Pancreas (tissue), 10 donors: ENCODE data around the gene ZNF367. TPM values are rescaled to one million over a fixed set of nuclear protein-coding genes. Genes with fewer than 3 reads are reported as not detected.

Experiments used
- ATAC-seq, 4 donors: fragments of 200-7000 bp; cut with Tn5 transposase; one replicate each; pipeline versions ENCODE4 v1.8.0 to v1.9.1; 2020; ENCODE audit warnings: mild to moderate bottlenecking in 4 of 4, moderate library complexity in 4 of 4
- DNase-seq, 6 donors: peaks; one replicate each; pipeline ENCODE4 v3.0.0-alpha.2; 2020
- FAIRE-seq: peaks from 2 replicates; lab custom pipeline; 2012; peaks lifted over from hg19 to GRCh38; lab: Jason Lieb, UNC
- H3K27ac ChIP-seq, 4 donors: fragments of 200-600 bp; sonication (generic); 1 replicate in 3 of 4; 2 replicates in 1 of 4; pipeline versions ENCODE4 v1.5.0 to v1.8.0; 2020
- H3K27me3 ChIP-seq, 4 donors: fragments of 200-600 bp; one replicate each; pipeline ENCODE4 v1.8.0; 2021
- H3K36me3 ChIP-seq, 3 donors: fragments of 200-600 bp; sonication (generic) in 1 of 3; one replicate each; pipeline versions ENCODE4 v1.5.0 to v1.8.0; 2020 to 2021
- H3K4me1 ChIP-seq, 3 donors: fragments of 200-600 bp; one replicate each; pipeline ENCODE4 v1.8.0; 2021
- H3K4me3 ChIP-seq, 4 donors: fragments of 200-600 bp; sonication (generic) in 2 of 4; one replicate each; pipeline versions ENCODE4 v1.5.0 to v1.8.0; 2020 to 2021
- H3K9me3 ChIP-seq, 4 donors: fragments of 200-600 bp; one replicate each; pipeline ENCODE4 v1.8.0; 2021
- WGBS, 2 donors: extraction: QIAGEN DNeasy Blood & Tissue Kit; methylation state at CpG; one replicate each; pipeline ENCODE4 v1.1.7; 2013; 5-methylcytosine and 5-hydroxymethylcytosine counted together
- intact Hi-C, 3 donors: fragments of 100-400 bp; cut with DNase I; formaldehyde crosslinking; loops; one replicate each; pipeline versions ENCODE4 v1.11.1 to v1.14.2; 2022
- polyA plus RNA-seq, 2 donors: library from polyadenylated mRNA; stranded (reverse); fragments of 200-250 nt; gene quantifications; one replicate each; pipeline ENCODE4 v1.2.3, GENCODE V29; 2013
- total RNA-seq, 6 donors: library from RNA; stranded (reverse); fragmentation: NEBNext Ultra II Directional in 4 of 6; extraction: Animal tissue kit (Norgen Biotek cat#: 25700) in 4 of 6; gene quantifications; one replicate each; pipeline versions ENCODE4 v1.2.1 to v1.2.4, GENCODE V29; 2021 to 2023
- TF ChIP-seq, protein P1 (sequence below), 4 donors: fragments of 200-600 bp; sonication (generic) in 3 of 4; IDR thresholded peaks; one replicate each; pipeline versions ENCODE4 v1.5.0 to v1.8.0; 2021; ENCODE audit warnings: antibody characterized with exemption in 4 of 4
- donor health status: healthy with polysubstance abuse.
- donor health status: DM: no; HTN: no; CAD: no; lungs with moderate emphysema.
- donor health status: DM: no; HTN: no; CAD: no.
- donor health status: control.
- donor health status: control.
- donor health status: Bipolar disorder and iron deficiency.
- donor health status: DM: yes; HTN: yes; CAD: no.
- donor health status: DM: no; HTN: no; CAD: no.
- donor health status: DM: no; HTN: no; CAD: no.
- donor health status: DM: yes; HTN: yes; CAD: no.

Gene ZNF367
- total and polyA plus RNA-seq, 8 donors: 0.23 to 1.2 (median 0.65) TPM

- H3K4me3 ChIP-seq: no peak overlapping the region
- no peak overlapping the region for H3K27ac ChIP-seq
- H3K27me3 ChIP-seq: no peaks in the 10 kb centered on the region
- no peak for DNase-seq
- no peaks in the 10 kb centered on the region for H3K9me3 ChIP-seq
- 56 to 60% methylated on average over 2 of the region's 2 CpGs for WGBS, 2 donors
- no peak for FAIRE-seq
- intact Hi-C loops: no loop called here
- H3K4me1 ChIP-seq: no peaks in the 10 kb centered on the region
- no peak for ATAC-seq
- H3K36me3 ChIP-seq: no peaks in the 10 kb centered on the region
- TF ChIP-seq, protein P1, sequence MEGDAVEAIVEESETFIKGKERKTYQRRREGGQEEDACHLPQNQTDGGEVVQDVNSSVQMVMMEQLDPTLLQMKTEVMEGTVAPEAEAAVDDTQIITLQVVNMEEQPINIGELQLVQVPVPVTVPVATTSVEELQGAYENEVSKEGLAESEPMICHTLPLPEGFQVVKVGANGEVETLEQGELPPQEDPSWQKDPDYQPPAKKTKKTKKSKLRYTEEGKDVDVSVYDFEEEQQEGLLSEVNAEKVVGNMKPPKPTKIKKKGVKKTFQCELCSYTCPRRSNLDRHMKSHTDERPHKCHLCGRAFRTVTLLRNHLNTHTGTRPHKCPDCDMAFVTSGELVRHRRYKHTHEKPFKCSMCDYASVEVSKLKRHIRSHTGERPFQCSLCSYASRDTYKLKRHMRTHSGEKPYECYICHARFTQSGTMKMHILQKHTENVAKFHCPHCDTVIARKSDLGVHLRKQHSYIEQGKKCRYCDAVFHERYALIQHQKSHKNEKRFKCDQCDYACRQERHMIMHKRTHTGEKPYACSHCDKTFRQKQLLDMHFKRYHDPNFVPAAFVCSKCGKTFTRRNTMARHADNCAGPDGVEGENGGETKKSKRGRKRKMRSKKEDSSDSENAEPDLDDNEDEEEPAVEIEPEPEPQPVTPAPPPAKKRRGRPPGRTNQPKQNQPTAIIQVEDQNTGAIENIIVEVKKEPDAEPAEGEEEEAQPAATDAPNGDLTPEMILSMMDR (IDR thresholded peaks at IDR 0.05): peak in 1 of 4 donors; percentile 14
Measured at GRCh38 chr9:96453625-96454024, 35.5 kb upstream of the ZNF367 start.

GRCh38 chr9:96450613-96451528 is 32.7 kb upstream of the ZNF367 start:
- TF ChIP-seq, protein P1 (IDR thresholded peaks at IDR 0.05): no peak
- Histone ChIP-seq H3K9me3 (no peaks in the 10 kb centered on the region), H3K4me3 (peak overlapping the region; percentile 60 to 74 (median 66)), H3K27me3 (no peaks in the 10 kb centered on the region), H3K4me1 (no peaks in the 10 kb centered on the region), H3K27ac (peak overlapping the region in 3 of 4 donors; percentile 33 to 51 (median 50)), H3K36me3 (no peaks in the 10 kb centered on the region)
- FAIRE-seq (no peak), ATAC-seq (peak in 1 of 4 donors; percentile 19), DNase-seq (peak; percentile 16 to 77 (median 37))
- intact Hi-C loops: no loop called here
- 1 to 2% methylated on average over 58 to 63 of the region's 63 CpGs for WGBS, 2 donors

DNA sequence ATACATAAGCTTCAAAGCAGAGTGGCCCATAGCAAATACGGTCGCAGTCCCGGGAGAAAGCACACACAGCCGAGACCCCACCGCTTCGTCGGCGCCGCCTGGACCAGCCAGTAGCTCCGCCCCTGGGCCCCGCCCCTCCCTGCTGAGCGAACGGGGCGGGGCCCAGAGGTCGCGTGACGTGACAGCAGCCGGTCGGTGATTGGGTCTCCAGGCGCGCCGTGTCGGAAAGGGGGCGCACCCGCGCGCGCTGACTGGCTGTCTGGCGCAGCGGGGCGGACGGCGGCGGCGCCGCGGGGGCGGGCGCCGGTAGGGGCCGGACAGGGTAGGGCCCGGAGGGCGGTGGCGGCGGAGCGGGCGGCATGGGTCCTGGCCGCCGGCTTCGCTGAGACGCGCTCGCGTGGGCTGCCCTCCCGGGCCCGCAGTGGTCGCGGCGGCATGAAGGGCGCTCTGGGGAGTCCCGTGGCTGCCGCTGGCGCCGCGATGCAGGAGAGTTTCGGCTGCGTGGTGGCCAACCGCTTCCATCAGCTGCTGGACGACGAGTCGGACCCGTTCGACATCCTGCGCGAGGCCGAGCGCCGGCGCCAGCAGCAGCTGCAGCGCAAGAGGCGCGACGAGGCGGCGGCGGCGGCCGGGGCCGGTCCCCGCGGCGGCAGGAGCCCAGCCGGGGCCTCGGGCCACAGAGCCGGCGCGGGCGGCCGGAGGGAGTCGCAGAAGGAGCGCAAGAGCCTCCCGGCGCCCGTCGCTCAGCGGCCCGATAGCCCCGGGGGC is 31.9 kb upstream of the ZNF367 start, which contains the start of gene HABP4:
Gene HABP4 (plus strand): TSS at position 325 of the 768 bp plus-strand sequence. CDS start 111 bp downstream, at position 436.
- 0% methylated on average over 88 to 108 of the region's 108 CpGs for WGBS, 2 donors
- ATAC-seq (peak; percentile 98 to 99 (median 99)), DNase-seq (peak; percentile 94 to 99 (median 96)), FAIRE-seq (no peak)
- H3K9me3 ChIP-seq: no peaks in the 10 kb centered on the region
- H3K4me1 ChIP-seq: no peaks in the 10 kb centered on the region
- H3K27ac ChIP-seq: peak within 1 kb of the TSS in 3 of 4 donors; percentile 33 to 51 (median 50)
- intact Hi-C loops: no loop called here
- no peaks in the 10 kb centered on the region for H3K27me3 ChIP-seq
- H3K36me3 ChIP-seq: no peaks in the 10 kb centered on the region
- TF ChIP-seq, protein P1 (IDR thresholded peaks at IDR 0.05): no peak
- peak within 1 kb of the TSS; percentile 60 to 74 (median 66) for H3K4me3 ChIP-seq

DNA sequence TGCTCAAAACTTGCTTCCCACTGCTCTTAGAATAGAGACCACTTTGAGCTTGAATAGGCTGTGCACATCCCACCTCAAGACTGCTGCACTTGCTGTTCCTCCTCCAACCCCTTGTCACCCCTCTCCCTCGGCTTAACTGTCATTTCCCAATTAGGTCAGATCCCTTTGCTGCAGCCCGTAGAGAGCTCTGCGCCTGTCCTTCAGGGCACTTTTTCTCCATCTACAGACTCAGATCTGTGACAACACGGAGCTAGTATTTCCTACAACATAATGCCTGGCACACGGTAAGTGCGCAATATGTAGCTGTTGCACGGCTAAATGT is 31.3 kb upstream of the ZNF367 start:
- intact Hi-C loops: no loop called here
- Histone ChIP-seq H3K9me3 (no peaks in the 10 kb centered on the region), H3K4me1 (no peaks in the 10 kb centered on the region), H3K4me3 (peak overlapping the region; percentile 18 to 69 (median 62)), H3K27ac (peak overlapping the region in 1 of 4 donors; percentile 19), H3K27me3 (no peaks in the 10 kb centered on the region), H3K36me3 (no peaks in the 10 kb centered on the region)
- WGBS, 2 donors: 0 to 1% methylated on average over 7 of the region's 7 CpGs
- TF ChIP-seq, protein P1 (IDR thresholded peaks at IDR 0.05): no peak
- peak; percentile 12 to 47 (median 34) for ATAC-seq
- no peak for FAIRE-seq
- no peak for DNase-seq
